Hepatocyte (in vitro differentiated cells): Measurements from ENCODE around the gene NR6A1.

Source experiments
- EZH2 ChIP-seq: fragments of 200-600 bp; sonication (generic); IDR thresholded peaks from 2 replicates; pipeline ENCODE4 v1.6.1; 2016; ENCODE audit warnings: antibody characterized with exemption, mild to moderate bottlenecking, borderline replicate concordance
- TF ChIP-seq, protein P1 (sequence below): fragments of 200-600 bp; sonication (generic); IDR thresholded peaks from 2 replicates; pipeline ENCODE4 v1.5.1; 2016; ENCODE audit warnings: antibody characterized with exemption, mild to moderate bottlenecking; ENCODE audit not compliant: poor library complexity

- TF ChIP-seq, protein P1, sequence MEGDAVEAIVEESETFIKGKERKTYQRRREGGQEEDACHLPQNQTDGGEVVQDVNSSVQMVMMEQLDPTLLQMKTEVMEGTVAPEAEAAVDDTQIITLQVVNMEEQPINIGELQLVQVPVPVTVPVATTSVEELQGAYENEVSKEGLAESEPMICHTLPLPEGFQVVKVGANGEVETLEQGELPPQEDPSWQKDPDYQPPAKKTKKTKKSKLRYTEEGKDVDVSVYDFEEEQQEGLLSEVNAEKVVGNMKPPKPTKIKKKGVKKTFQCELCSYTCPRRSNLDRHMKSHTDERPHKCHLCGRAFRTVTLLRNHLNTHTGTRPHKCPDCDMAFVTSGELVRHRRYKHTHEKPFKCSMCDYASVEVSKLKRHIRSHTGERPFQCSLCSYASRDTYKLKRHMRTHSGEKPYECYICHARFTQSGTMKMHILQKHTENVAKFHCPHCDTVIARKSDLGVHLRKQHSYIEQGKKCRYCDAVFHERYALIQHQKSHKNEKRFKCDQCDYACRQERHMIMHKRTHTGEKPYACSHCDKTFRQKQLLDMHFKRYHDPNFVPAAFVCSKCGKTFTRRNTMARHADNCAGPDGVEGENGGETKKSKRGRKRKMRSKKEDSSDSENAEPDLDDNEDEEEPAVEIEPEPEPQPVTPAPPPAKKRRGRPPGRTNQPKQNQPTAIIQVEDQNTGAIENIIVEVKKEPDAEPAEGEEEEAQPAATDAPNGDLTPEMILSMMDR, result no peak
- no peak for TF ChIP-seq EZH2
These were observed 61.8 kb downstream of the NR6A1 start for GRCh38 chr9:124709292-124709690.
